ENCODE results near the gene OR10H5. TPM values are rescaled to one million over a fixed set of nuclear protein-coding genes. Genes with fewer than 3 reads are reported as not detected.

OR10H5 gene
- total and polyA plus RNA-seq, 2 experiments from 2014 or later, result not detected

DNA sequence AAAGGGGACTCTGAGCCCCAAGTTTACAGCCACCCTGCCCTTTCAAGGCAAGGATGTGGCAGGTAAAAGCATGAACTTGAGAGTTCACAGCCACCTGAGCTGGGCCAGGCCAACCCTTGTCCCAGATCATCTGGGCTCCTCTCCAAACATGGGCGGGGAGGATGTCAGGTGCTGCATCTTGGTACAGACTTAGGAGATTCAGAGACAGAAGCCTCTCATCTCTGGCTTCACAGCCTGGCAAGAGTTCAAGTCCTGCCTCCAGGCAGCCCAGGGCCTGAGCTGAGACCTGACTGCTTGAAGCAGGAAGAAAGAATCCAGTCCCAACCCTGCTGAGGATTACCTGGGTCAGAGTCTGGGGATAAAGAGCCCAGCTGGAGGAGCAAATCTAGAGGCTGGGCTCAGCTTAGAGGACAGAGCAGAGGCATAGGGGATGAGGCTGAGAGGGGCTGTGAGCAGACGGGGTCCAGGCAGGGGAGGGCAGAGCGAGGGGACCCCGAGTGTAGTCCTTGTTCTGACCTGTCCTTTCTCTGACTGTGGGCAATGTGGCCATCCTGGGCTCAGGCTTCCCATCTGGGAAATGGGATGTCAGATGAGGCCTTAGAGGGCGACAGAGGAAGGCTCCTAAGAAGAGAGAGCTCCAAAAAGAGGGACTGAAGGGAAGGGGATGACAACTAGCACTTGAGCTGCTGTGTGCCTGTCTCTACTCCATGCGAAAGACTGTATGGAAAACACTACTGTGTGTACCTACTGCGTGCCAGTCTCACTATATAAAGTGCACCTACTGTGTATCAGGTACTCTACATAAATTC lies 6.6 kb upstream of the OR10H5 start:
- Histone ChIP-seq H3F3A (replicated peaks; ENCODE audit: low read depth) (no peaks in the 10 kb centered on the region), H3K79me2 (replicated peaks; ENCODE audit: insufficient read depth) (no peaks in the 10 kb centered on the region), H3K4me2 (no peak overlapping the region), H3K9me2 (ENCODE audit: insufficient read depth) (no peaks in the 10 kb centered on the region), H3K4me3 (no peak overlapping the region), H3K36me3 (ENCODE audit: insufficient read depth) (no peaks in the 10 kb centered on the region), H2AFZ (no peak overlapping the region), H3K27ac (ENCODE audit: low read depth) (no peak overlapping the region), H3K4me1 (ENCODE audit: insufficient read depth) (no peaks in the 10 kb centered on the region), H3K27me3 (ENCODE audit: insufficient read depth) (no peaks in the 10 kb centered on the region), H4K20me1 (replicated peaks; ENCODE audit: insufficient read depth) (no peaks in the 10 kb centered on the region)
- peaks cover 88% of the 10 kb centered on the region for H3K9me3 Mint-ChIP-seq
- H3K36me3 Mint-ChIP-seq (ENCODE audit: low read depth), result peaks cover 43% of the 10 kb centered on the region
- H3K4me3 Mint-ChIP-seq, result no peak overlapping the region
- H3K27ac Mint-ChIP-seq, result no peak overlapping the region
- no peak for TF ChIP-seq ZNF114 (CRISPR knock-in tag; IDR thresholded peaks at IDR 0.05)
- TF ChIP-seq, protein P1, sequence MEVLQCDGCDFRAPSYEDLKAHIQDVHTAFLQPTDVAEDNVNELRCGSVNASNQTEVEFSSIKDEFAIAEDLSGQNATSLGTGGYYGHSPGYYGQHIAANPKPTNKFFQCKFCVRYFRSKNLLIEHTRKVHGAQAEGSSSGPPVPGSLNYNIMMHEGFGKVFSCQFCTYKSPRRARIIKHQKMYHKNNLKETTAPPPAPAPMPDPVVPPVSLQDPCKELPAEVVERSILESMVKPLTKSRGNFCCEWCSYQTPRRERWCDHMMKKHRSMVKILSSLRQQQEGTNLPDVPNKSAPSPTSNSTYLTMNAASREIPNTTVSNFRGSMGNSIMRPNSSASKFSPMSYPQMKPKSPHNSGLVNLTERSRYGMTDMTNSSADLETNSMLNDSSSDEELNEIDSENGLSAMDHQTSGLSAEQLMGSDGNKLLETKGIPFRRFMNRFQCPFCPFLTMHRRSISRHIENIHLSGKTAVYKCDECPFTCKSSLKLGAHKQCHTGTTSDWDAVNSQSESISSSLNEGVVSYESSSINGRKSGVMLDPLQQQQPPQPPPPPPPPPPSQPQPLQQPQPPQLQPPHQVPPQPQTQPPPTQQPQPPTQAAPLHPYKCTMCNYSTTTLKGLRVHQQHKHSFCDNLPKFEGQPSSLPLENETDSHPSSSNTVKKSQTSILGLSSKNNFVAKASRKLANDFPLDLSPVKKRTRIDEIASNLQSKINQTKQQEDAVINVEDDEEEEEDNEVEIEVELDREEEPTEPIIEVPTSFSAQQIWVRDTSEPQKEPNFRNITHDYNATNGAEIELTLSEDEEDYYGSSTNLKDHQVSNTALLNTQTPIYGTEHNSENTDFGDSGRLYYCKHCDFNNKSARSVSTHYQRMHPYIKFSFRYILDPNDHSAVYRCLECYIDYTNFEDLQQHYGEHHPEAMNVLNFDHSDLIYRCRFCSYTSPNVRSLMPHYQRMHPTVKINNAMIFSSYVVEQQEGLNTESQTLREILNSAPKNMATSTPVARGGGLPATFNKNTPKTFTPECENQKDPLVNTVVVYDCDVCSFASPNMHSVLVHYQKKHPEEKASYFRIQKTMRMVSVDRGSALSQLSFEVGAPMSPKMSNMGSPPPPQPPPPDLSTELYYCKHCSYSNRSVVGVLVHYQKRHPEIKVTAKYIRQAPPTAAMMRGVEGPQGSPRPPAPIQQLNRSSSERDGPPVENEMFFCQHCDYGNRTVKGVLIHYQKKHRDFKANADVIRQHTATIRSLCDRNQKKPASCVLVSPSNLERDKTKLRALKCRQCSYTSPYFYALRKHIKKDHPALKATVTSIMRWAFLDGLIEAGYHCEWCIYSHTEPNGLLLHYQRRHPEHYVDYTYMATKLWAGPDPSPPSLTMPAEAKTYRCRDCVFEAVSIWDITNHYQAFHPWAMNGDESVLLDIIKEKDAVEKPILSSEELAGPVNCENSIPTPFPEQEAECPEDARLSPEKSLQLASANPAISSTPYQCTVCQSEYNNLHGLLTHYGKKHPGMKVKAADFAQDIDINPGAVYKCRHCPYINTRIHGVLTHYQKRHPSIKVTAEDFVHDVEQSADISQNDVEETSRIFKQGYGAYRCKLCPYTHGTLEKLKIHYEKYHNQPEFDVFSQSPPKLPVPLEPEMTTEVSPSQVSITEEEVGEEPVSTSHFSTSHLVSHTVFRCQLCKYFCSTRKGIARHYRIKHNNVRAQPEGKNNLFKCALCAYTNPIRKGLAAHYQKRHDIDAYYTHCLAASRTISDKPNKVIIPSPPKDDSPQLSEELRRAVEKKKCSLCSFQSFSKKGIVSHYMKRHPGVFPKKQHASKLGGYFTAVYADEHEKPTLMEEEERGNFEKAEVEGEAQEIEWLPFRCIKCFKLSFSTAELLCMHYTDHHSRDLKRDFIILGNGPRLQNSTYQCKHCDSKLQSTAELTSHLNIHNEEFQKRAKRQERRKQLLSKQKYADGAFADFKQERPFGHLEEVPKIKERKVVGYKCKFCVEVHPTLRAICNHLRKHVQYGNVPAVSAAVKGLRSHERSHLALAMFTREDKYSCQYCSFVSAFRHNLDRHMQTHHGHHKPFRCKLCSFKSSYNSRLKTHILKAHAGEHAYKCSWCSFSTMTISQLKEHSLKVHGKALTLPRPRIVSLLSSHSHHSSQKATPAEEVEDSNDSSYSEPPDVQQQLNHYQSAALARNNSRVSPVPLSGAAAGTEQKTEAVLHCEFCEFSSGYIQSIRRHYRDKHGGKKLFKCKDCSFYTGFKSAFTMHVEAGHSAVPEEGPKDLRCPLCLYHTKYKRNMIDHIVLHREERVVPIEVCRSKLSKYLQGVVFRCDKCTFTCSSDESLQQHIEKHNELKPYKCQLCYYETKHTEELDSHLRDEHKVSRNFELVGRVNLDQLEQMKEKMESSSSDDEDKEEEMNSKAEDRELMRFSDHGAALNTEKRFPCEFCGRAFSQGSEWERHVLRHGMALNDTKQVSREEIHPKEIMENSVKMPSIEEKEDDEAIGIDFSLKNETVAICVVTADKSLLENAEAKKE (CRISPR knock-in tag; IDR thresholded peaks at IDR 0.05), result no peak
- TF ChIP-seq, protein P2, sequence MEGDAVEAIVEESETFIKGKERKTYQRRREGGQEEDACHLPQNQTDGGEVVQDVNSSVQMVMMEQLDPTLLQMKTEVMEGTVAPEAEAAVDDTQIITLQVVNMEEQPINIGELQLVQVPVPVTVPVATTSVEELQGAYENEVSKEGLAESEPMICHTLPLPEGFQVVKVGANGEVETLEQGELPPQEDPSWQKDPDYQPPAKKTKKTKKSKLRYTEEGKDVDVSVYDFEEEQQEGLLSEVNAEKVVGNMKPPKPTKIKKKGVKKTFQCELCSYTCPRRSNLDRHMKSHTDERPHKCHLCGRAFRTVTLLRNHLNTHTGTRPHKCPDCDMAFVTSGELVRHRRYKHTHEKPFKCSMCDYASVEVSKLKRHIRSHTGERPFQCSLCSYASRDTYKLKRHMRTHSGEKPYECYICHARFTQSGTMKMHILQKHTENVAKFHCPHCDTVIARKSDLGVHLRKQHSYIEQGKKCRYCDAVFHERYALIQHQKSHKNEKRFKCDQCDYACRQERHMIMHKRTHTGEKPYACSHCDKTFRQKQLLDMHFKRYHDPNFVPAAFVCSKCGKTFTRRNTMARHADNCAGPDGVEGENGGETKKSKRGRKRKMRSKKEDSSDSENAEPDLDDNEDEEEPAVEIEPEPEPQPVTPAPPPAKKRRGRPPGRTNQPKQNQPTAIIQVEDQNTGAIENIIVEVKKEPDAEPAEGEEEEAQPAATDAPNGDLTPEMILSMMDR (conservative IDR thresholded peaks at IDR 0.05; ENCODE audit: low read depth in 2 of 2), result no peak
- no peak for TF ChIP-seq NANOG (IDR thresholded peaks at IDR 0.05; ENCODE audit: borderline replicate concordance)
- TF ChIP-seq STAT1 (IDR thresholded peaks at IDR 0.05; ENCODE audit: unreplicated experiment), result no peak
- TF ChIP-seq ZNF331 (CRISPR knock-in tag; IDR thresholded peaks at IDR 0.05; ENCODE audit: low read depth), result no peak
- TF ChIP-seq, protein P3, sequence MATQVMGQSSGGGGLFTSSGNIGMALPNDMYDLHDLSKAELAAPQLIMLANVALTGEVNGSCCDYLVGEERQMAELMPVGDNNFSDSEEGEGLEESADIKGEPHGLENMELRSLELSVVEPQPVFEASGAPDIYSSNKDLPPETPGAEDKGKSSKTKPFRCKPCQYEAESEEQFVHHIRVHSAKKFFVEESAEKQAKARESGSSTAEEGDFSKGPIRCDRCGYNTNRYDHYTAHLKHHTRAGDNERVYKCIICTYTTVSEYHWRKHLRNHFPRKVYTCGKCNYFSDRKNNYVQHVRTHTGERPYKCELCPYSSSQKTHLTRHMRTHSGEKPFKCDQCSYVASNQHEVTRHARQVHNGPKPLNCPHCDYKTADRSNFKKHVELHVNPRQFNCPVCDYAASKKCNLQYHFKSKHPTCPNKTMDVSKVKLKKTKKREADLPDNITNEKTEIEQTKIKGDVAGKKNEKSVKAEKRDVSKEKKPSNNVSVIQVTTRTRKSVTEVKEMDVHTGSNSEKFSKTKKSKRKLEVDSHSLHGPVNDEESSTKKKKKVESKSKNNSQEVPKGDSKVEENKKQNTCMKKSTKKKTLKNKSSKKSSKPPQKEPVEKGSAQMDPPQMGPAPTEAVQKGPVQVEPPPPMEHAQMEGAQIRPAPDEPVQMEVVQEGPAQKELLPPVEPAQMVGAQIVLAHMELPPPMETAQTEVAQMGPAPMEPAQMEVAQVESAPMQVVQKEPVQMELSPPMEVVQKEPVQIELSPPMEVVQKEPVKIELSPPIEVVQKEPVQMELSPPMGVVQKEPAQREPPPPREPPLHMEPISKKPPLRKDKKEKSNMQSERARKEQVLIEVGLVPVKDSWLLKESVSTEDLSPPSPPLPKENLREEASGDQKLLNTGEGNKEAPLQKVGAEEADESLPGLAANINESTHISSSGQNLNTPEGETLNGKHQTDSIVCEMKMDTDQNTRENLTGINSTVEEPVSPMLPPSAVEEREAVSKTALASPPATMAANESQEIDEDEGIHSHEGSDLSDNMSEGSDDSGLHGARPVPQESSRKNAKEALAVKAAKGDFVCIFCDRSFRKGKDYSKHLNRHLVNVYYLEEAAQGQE (IDR thresholded peaks at IDR 0.05; ENCODE audit: unreplicated experiment), result no peak
- no peak for TF ChIP-seq JUNB (IDR thresholded peaks at IDR 0.05; ENCODE audit: unreplicated experiment)
- TF ChIP-seq, protein P4, sequence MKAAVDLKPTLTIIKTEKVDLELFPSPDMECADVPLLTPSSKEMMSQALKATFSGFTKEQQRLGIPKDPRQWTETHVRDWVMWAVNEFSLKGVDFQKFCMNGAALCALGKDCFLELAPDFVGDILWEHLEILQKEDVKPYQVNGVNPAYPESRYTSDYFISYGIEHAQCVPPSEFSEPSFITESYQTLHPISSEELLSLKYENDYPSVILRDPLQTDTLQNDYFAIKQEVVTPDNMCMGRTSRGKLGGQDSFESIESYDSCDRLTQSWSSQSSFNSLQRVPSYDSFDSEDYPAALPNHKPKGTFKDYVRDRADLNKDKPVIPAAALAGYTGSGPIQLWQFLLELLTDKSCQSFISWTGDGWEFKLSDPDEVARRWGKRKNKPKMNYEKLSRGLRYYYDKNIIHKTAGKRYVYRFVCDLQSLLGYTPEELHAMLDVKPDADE (IDR thresholded peaks at IDR 0.05), result no peak
- TF ChIP-seq CREB1 (CRISPR knock-in tag; IDR thresholded peaks at IDR 0.05; ENCODE audit: low read depth), result no peak
- no peak for TF ChIP-seq POLR2AphosphoS5 (IDR thresholded peaks at IDR 0.05; ENCODE audit: low read depth)
- DNase-seq (ENCODE audit: low spot score) (no peak), ATAC-seq (no peak)
- H3K27me3 Mint-ChIP-seq (ENCODE audit: insufficient read depth, low read depth, poor library complexity), result peaks cover 6% of the 10 kb centered on the region
- no peaks in the 10 kb centered on the region for H3K4me1 Mint-ChIP-seq

All from GM23338 (cell line).